Muscle of leg (tissue), 11 donors: Measurements from ENCODE around the gene CDH22. TPM values are rescaled to one million over a fixed set of nuclear protein-coding genes. Genes with fewer than 3 reads are reported as not detected.
A peak's percentile ranks its signal among the peaks of the same experiment; 100 is the strongest.

ENCODE experiments used
- DNase-seq: peaks from one replicate; pipeline ENCODE4 v3.0.0; 2013
- H3K27ac ChIP-seq: one replicate; pipeline ENCODE4 v1.5.1; 2013; ENCODE audit warnings: mild to moderate bottlenecking, low read length, control low read depth
- H3K27me3 ChIP-seq: one replicate; pipeline ENCODE4 v1.6.1; 2013; ENCODE audit warnings: low read length; ENCODE audit not compliant: control insufficient read depth, insufficient read depth
- H3K36me3 ChIP-seq: one replicate; pipeline ENCODE4 v1.6.1; 2013; ENCODE audit warnings: low read length; ENCODE audit not compliant: control insufficient read depth, insufficient read depth
- H3K4me1 ChIP-seq: one replicate; pipeline ENCODE4 v1.6.1; 2013; ENCODE audit warnings: low read length; ENCODE audit not compliant: control insufficient read depth, insufficient read depth
- H3K4me3 ChIP-seq: one replicate; pipeline ENCODE4 v1.5.1; 2013; ENCODE audit warnings: low read length, control low read depth
- H3K9me3 ChIP-seq: replicated peaks from 2 replicates; pipeline ENCODE4 v1.6.1; 2013; ENCODE audit warnings: low read depth, low read length; ENCODE audit not compliant: control insufficient read depth
- WGBS: methylation state at CpG from one replicate; pipeline ENCODE4 v1.1.5; 2013; ENCODE audit warnings: missing lambda C conversion rate; ENCODE audit not compliant: insufficient coverage; 5-methylcytosine and 5-hydroxymethylcytosine counted together
- polyA plus RNA-seq, 8 donors: library from polyadenylated mRNA; unstranded; fragments of 120-200 nt; gene quantifications; one replicate each; pipeline versions ENCODE4 v1.2.1 to v1.2.3, GENCODE V29; 2013; ENCODE audit warnings: inconsistent platforms in 1 of 8, low replicate concordance in 1 of 8; ENCODE audit not compliant: insufficient read length in 8 of 8, insufficient read depth in 1 of 8
- total RNA-seq: library from RNA; stranded (reverse); fragments of 120-200 nt; gene quantifications from one replicate; pipeline ENCODE4 v1.2.4, GENCODE V29; 2013

The CDH22 gene
- total and polyA plus RNA-seq, 9 donors, result 0.13 to 0.43 (median 0.25) TPM

DNA sequence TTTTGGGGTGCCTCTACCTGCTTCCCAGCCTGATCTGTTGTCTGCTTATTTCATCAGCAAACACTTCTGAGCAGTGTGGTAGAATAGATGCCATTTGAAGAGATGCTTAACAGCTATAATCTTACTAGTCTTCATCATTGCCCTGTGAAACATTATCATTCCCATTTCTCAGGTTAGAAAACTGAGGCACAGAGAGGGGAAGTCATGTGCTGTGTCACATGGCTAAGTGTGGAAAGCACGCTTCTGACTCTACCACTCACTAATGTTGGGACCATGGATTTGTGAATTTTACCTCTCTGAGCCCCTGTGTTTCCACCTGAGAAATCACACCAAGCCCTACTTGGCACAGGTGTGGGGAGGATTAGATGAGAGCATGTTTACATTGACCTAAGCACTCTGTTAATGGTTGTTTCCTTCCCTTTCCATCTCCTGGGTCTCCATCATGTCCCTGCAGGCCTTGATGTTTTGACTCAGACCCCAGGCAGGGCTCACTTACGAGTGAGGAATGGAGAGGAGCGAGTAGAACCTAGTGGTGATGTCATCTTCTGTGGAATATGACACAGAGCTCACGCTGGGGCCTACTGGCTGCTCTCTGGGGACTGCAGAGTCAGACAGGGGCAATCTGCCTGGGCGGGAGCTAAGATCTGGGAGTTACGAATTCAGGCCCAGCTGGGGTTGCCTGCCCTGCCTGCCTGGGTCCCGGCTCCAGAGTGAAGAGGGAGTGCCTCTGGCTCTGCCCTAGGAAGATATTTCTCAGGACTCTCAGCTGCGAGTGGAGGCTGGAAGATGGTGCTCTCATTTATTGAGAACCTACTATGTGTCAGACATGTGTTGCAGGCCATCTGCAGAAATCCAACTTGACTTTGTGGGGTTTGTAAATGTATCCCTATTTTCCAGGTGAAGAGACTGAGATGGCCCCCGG is 64.3 kb downstream of the CDH22 start:
- H3K27me3 ChIP-seq, result peaks cover 53% of the 10 kb centered on the region
- H3K27ac ChIP-seq, result no peak overlapping the region
- H3K9me3 ChIP-seq, result no peaks in the 10 kb centered on the region
- whole genome bisulfite sequencing, result 26% methylated on average over 8 of the region's 9 CpGs
- DNase-seq, result no peak
- H3K4me3 ChIP-seq, result no peak overlapping the region
- no peaks in the 10 kb centered on the region for H3K4me1 ChIP-seq
- no peaks in the 10 kb centered on the region for H3K36me3 ChIP-seq

DNA sequence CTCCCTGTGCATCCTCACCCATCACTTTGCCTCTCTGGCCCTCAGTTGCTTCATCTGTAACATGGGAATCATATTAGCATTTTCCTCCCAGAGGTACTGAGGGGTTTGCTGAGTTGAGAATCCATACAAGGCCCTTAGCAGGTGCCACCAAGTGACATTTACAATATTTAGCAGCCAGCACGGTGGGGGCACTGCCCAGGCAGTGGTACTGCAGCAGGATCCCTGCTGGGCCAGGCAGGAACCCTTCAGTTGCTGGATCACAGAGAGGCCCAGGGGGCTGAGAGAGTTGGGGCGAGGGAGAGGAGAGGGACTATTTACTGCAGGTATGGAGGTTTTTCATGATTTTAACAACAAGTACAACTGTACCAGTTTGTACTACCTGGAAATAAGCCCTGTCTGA is 65.9 kb downstream of the CDH22 start:
- no peaks in the 10 kb centered on the region for H3K9me3 ChIP-seq
- no peak overlapping the region for H3K27ac ChIP-seq
- no peaks in the 10 kb centered on the region for H3K4me1 ChIP-seq
- peaks cover 47% of the 10 kb centered on the region for H3K27me3 ChIP-seq
- H3K36me3 ChIP-seq, result no peaks in the 10 kb centered on the region
- 33% methylated on average over 1 of the region's 2 CpGs for WGBS
- DNase-seq, result no peak
- no peak overlapping the region for H3K4me3 ChIP-seq

DNA sequence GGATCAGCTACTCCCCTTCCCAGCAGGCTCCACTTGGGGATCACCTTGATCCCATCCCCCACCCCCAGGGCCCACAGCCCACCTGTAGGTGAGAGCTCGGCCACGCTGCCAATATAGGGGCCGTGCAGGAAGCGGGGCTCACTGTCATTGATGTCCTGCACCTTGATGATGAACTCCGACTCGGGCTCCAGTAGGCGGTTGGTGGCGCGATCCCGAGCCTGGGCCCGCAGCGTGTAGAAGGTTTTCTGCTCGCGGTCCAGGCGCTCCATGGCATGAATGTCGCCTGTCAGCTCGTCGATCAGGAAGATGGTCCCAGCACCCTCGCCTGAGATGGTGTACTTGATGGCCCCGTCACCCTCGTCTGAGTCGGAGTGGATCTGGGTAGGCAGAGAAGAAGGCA is 67.4 kb downstream of the CDH22 start:
- Histone ChIP-seq H3K36me3 (no peaks in the 10 kb centered on the region), H3K27me3 (peaks cover 41% of the 10 kb centered on the region), H3K27ac (no peak overlapping the region), H3K9me3 (no peaks in the 10 kb centered on the region), H3K4me1 (no peaks in the 10 kb centered on the region), H3K4me3 (no peak overlapping the region)
- WGBS, result 89% methylated on average over 18 of the region's 22 CpGs
- DNase-seq, result no peak

DNA sequence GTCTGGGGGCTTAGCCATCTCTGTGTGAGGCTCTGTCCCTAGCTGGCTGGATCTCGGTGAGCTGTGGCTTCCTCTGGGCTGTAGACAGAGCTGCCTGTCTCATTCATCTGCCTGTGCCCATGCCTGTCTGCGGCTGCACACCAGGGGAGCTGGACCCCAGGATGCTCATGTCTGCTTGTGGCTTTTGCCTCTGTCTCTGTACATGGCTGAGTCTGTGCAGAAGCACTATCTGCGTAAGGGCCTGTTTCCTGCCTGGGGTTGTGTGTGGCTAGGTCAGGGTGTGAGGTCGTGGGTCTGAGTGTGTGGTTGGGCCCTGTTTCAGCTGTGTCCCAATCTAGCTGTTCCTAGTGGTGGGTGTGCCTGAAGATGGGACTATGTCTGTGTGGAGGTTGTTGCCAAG is 68.2 kb downstream of the CDH22 start:
- Histone ChIP-seq H3K27me3 (peaks cover 34% of the 10 kb centered on the region), H3K4me1 (no peaks in the 10 kb centered on the region), H3K4me3 (no peak overlapping the region), H3K36me3 (no peaks in the 10 kb centered on the region), H3K27ac (no peak overlapping the region), H3K9me3 (no peaks in the 10 kb centered on the region)
- no peak for DNase-seq
- 47% methylated on average over 4 of the region's 4 CpGs for WGBS

DNA sequence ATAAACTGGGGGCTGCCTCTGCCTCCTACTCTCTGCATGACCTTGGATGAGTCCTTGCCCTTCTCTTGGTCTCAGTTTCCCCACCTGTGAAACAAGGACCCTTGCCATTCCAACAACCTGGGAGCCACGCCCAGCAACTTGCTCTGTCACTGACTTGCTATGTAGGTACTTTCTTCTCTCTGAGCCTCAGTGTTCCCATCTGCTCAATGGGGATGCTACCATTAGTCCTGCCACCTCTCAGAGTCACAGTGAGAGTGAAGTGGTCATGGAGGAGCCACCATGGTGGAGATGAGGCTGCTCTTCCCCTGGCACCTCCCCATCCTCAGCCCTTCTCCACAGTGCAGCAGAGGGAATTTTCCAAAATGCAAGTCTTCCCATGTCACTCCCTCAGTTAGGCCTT is 70.6 kb downstream of the CDH22 start:
- H3K27me3 ChIP-seq, result peaks cover 26% of the 10 kb centered on the region
- H3K36me3 ChIP-seq, result no peaks in the 10 kb centered on the region
- no peak overlapping the region for H3K4me3 ChIP-seq
- H3K4me1 ChIP-seq, result no peaks in the 10 kb centered on the region
- H3K27ac ChIP-seq, result no peak overlapping the region
- no CpG with 5 or more reads among the region's 1 CpG for WGBS
- DNase-seq, result no peak
- no peaks in the 10 kb centered on the region for H3K9me3 ChIP-seq

DNA sequence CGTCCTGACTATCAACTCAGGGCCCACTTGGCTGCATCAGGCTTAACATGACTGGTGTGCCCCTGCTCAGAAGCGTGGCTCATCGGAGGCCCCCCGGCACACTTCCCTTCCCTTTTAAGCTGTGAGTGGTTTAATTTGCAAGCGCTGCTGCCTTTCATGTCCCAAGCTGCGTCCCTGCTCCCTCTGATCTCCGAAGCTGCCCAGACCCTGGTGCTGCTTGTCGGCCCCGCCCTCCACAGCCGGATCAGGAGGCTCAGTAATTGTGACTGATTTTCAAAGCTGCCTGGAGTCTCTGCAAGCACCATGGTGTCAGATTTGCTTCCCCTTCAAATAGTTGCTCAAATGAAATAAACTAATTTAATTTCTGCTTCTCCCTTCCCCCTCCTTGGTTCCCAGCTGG is 71.1 kb downstream of the CDH22 start:
- Histone ChIP-seq H3K27ac (no peak overlapping the region), H3K27me3 (peaks cover 26% of the 10 kb centered on the region), H3K4me1 (no peaks in the 10 kb centered on the region), H3K4me3 (no peak overlapping the region), H3K9me3 (no peaks in the 10 kb centered on the region), H3K36me3 (no peaks in the 10 kb centered on the region)
- no peak for DNase-seq
- 2% methylated on average over 8 of the region's 10 CpGs for WGBS

DNA sequence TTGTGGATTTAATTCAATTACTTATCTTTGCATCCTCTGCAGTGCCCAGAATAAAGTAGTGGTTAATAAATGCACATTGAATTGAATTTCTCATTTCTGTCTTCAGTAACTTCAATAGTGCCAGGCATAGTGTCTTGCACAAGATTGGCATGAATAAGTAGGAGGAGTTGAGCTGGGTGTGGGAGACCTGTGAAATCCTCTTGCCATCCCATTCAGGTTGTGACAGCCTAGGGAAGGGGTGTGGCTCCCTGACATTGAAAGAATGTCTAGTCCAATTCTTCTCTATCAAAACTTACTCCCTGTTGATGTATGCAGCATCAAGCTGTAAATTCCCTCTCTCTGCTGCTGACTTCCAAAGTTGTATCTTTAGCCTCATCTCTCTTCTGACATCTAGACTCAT is 73.2 kb downstream of the CDH22 start:
- peaks cover 27% of the 10 kb centered on the region for H3K27me3 ChIP-seq

DNA sequence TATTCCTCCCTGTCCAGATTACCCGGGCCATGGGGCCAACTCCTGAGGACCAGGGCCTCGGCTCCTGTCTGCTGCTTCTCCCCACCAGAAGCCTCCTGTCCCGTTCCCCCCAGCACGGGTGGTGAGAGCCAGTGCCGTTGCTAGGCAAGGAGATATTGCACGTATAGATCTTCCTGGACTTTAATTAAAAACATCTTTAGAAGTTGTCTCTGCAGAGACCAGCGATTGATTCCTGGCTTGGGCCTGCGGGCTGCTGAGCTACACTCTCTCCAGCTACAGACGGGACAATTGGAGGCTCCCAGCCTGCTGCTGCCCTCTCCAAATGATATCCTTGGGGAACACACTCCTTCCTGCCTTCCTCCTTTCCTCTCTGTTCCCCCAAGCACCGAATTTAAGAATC is 74.6 kb downstream of the CDH22 start:
- Histone ChIP-seq H3K36me3 (no peaks in the 10 kb centered on the region), H3K27me3 (peaks cover 24% of the 10 kb centered on the region)
- 62% methylated on average over 3 of the region's 10 CpGs for WGBS

More for the DNA sequence above, 73.2 kb downstream of the CDH22 start:
- Histone ChIP-seq H3K9me3 (no peaks in the 10 kb centered on the region), H3K4me3 (no peak overlapping the region), H3K4me1 (no peaks in the 10 kb centered on the region), H3K27ac (no peak overlapping the region), H3K36me3 (no peaks in the 10 kb centered on the region)
- no peak for DNase-seq

DNA sequence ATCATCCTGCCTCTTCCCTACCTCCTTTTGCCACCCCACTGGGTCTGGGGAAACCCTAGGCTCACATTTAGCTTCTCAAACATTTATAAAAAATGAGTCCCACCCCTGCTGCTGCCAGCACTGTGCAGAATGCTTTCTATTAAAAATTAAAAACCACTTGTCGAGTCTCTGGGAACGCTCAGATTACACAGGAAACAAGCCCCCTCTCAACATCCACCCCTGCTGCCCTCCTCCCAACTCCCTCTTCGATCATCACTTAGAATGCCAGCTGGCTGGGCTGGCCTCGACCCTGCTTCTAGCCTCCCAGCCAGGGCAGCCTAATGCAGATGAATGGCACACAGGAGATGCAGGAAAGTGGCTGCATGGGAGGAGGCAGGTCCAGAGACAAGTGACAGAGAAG is 75.8 kb downstream of the CDH22 start:
- no peaks in the 10 kb centered on the region for H3K4me1 ChIP-seq
- H3K27me3 ChIP-seq, result peaks cover 17% of the 10 kb centered on the region
- WGBS, result 14% methylated on average over 3 of the region's 4 CpGs
- H3K9me3 ChIP-seq, result no peaks in the 10 kb centered on the region
- H3K36me3 ChIP-seq, result no peaks in the 10 kb centered on the region
- no peak overlapping the region for H3K27ac ChIP-seq
- no peak for DNase-seq
- no peak overlapping the region for H3K4me3 ChIP-seq

More for the DNA sequence above, 74.6 kb downstream of the CDH22 start:
- Histone ChIP-seq H3K4me1 (no peaks in the 10 kb centered on the region), H3K4me3 (no peak overlapping the region), H3K27ac (no peak overlapping the region), H3K9me3 (no peaks in the 10 kb centered on the region)
- DNase-seq, result no peak

DNA sequence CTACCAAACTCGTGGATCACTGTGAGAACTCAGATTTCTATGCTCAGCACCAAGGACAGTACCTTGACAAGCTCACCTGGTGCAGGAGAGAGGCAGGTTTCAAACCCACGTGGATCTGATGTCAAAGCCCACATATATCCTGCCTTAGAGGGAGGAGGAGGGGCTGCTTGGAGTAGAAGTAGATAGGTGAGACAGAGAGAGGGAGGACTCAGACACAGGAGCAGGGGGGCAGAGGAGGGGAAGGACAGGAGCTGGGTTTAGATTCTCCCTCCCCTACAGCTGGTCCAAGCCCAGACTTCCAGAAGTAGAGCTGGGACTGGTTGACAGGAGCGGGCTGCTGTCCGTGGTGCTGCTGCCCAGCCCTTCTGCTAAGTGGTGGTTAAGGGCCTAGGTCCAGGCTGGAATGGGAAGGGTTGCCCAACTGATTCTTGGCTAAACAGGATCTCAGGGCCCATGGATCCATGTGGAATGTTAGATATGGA is 77.5 kb downstream of the CDH22 start:
- peak; percentile 49 for DNase-seq
- H3K4me1 ChIP-seq, result no peaks in the 10 kb centered on the region
- no peak overlapping the region for H3K27ac ChIP-seq
- H3K9me3 ChIP-seq, result no peaks in the 10 kb centered on the region
- H3K27me3 ChIP-seq, result peaks cover 12% of the 10 kb centered on the region
- 0% methylated on average over 1 of the region's 4 CpGs for WGBS
- H3K4me3 ChIP-seq, result no peak overlapping the region
- H3K36me3 ChIP-seq, result no peaks in the 10 kb centered on the region
